Lower leg skin (tissue), 4 donors: ENCODE data around the gene CAMSAP2. TPM values are rescaled to one million over a fixed set of nuclear protein-coding genes. Genes with fewer than 3 reads are reported as not detected.
A peak's percentile ranks its signal among the peaks of the same experiment; 100 is the strongest.

Source experiments
- DNase-seq, 2 donors: peaks; one replicate each; pipeline ENCODE4 v3.0.0-alpha.2; 2019; ENCODE audit warnings: low spot score in 2 of 2
- H3K4me3 ChIP-seq: fragments of 200-600 bp; sonication (generic); 2 replicates; pipeline ENCODE4 v1.5.1; 2017; ENCODE audit warnings: mild to moderate bottlenecking, low read depth; ENCODE audit not compliant: poor library complexity, severe bottlenecking
- POLR2A ChIP-seq, 2 donors: fragments of 450-650 bp; IDR thresholded peaks; one replicate each; pipeline ENCODE4 v1.6.1; 2016 to 2017; ENCODE audit warnings: antibody characterized with exemption in 2 of 2, mild to moderate bottlenecking in 1 of 2, moderate library complexity in 1 of 2
- WGBS, 2 donors: methylation state at CpG; one replicate each; pipeline ENCODE4 v1.1.5; 2018; 5-methylcytosine and 5-hydroxymethylcytosine counted together
- intact Hi-C: fragments of 100-400 bp; cut with DNase I; formaldehyde crosslinking; loops from one replicate; pipeline ENCODE4 v1.15.0; 2023; ENCODE audit warnings: low total_unique reads
- total RNA-seq, 4 donors: library from RNA; depleted of rRNA; stranded (reverse); fragments of >200 nt; gene quantifications; one replicate each; pipeline ENCODE4 v1.1.0, GENCODE V29; 2016
- TF ChIP-seq, protein P1 (sequence below), 3 donors: fragments of 450-650 bp; IDR thresholded peaks; one replicate each; pipeline ENCODE4 v1.5.1; 2016; ENCODE audit warnings: antibody characterized with exemption in 3 of 3, mild to moderate bottlenecking in 3 of 3, moderate library complexity in 2 of 3

Gene CAMSAP2
- total RNA-seq, 4 donors from 2014 or later = 22.5 to 41.3 (median 36.1) TPM

DNA sequence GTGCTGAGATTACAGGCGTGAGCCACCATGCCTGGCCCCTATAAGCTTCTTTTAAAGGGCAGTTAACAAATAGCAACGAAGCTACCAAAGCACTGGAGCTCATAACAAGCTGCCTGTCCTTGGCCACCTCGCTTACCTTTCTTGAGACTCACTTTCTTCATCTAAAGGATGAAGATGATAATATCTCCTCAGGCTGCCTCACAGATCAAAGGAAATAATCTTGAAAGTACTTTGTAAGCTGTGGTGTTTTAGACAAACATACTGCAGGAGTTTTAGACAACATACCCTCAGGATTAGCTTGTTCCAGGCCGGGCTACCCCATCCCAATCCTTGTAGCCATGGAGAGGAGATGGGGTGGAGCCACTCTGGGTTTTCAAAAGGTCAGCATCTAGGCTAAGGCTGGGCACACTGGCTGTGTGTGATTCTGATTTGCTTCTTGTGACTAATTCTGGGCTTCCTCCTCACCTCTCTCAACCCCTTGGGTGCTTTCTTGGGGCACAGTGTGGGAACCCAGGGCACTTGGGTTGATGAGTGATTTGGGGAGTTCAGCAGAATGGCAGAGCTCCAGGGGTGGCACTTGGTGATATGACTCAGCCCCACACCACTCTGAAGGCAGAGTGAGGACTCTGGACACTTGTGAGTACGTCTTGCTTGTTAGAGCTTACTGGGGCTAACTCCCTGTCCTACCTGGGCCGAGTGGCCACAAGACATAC, 139.3 kb downstream of the CAMSAP2 start:
- DNase-seq = peak in 1 of 2 donors; percentile 54
- no peak overlapping the region for H3K4me3 ChIP-seq
- intact Hi-C loops = no loop called here
- WGBS, 2 donors = 71 to 80% methylated on average over 6 of the region's 6 CpGs
- no peak for TF ChIP-seq POLR2A (IDR thresholded peaks at IDR 0.05)
- TF ChIP-seq, protein P1, sequence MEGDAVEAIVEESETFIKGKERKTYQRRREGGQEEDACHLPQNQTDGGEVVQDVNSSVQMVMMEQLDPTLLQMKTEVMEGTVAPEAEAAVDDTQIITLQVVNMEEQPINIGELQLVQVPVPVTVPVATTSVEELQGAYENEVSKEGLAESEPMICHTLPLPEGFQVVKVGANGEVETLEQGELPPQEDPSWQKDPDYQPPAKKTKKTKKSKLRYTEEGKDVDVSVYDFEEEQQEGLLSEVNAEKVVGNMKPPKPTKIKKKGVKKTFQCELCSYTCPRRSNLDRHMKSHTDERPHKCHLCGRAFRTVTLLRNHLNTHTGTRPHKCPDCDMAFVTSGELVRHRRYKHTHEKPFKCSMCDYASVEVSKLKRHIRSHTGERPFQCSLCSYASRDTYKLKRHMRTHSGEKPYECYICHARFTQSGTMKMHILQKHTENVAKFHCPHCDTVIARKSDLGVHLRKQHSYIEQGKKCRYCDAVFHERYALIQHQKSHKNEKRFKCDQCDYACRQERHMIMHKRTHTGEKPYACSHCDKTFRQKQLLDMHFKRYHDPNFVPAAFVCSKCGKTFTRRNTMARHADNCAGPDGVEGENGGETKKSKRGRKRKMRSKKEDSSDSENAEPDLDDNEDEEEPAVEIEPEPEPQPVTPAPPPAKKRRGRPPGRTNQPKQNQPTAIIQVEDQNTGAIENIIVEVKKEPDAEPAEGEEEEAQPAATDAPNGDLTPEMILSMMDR (IDR thresholded peaks at IDR 0.05) = no peak

DNA sequence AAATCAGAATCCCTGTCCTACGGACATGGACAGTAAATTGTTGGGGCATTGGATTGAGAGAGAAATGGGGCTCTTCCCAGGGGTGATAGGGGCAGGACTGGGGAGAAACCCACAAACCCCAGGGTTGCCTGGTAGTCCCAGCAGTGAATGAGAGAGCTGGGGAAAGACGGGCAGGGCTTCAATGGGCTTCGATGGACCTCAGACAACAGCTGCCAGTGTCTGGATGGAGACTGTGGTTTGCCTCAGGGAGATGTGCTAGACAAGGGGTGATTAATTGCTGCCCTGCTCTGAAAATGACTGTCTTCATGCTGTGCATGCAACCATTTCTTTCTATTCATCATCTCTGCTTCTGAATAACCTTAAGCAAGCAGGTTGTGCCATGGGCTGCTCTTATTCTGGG, 141.5 kb downstream of the CAMSAP2 start:
- H3K4me3 ChIP-seq = no peak overlapping the region
- TF ChIP-seq POLR2A (IDR thresholded peaks at IDR 0.05) = no peak
- TF ChIP-seq, protein P1 (IDR thresholded peaks at IDR 0.05) = no peak
- intact Hi-C loops = no loop called here
- WGBS, 2 donors = 57 to 79% methylated on average over 3 of the region's 3 CpGs
- DNase-seq = peak; percentile 10 to 39

DNA sequence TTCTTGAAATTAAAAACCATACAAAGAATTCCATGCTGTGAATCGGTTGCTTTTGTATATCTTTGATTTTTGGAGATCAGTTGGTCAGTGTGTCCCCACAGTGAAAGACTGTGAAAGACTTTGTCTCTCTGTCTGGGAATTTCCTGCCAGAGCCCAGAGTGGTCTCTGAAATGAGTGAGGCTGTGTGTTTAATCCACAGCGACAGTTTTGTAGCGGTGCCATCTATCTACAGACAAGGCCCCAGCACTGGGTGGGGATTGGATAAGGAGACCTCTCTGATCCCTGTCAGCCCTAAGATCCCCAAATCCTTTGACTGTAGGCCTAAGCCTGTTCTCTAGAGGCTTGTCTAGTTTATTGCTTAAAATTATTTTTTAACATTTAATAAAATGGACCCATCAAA, 144.4 kb downstream of the CAMSAP2 start:
- DNase-seq = peak in 1 of 2 donors; percentile 58
- no peak for TF ChIP-seq POLR2A (IDR thresholded peaks at IDR 0.05)
- TF ChIP-seq, protein P1 (IDR thresholded peaks at IDR 0.05) = no peak
- WGBS, 2 donors = 83 to 97% methylated on average over 3 of the region's 3 CpGs
- H3K4me3 ChIP-seq = no peak overlapping the region
- intact Hi-C loops = no loop called here

DNA sequence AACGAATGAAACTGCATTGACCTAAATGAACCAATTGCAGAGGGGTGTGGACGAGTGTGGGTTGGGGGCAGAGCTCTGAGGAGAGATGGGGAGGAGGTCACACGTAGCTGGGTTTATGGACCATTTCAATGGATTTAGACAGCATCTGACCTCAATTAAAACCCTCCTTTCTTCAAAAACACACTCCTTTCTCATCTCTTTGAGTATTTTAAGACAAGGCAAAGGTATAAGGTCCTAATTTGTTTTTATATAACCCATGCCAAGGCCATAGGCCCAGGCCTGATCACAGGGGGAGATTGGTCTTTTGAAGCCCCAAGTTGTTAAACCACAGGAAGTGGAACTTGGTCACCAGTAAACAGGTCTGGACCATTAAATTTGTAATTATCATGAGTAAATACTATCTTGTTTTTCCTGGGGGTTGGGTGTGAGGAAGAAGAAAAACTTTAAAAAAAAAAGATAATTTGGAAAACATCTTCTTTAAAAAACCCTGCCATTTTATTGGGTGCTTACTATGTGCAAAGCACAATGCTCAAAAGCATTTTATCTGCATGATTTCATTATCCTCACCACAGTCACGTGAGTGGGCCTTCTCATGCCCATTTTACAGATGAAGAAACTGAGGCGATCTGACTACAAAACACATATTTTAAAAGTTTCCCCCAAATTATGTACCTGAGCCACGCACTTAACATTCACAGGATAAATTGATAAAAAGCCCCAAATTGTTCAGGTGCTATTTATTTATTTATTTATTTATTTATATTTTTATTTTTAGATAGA, 147.1 kb downstream of the CAMSAP2 start:
- TF ChIP-seq, protein P1 (IDR thresholded peaks at IDR 0.05) = no peak
- no peak for TF ChIP-seq POLR2A (IDR thresholded peaks at IDR 0.05)
- WGBS, 2 donors = 92 to 95% methylated on average over 6 of the region's 6 CpGs
- no peak overlapping the region for H3K4me3 ChIP-seq
- intact Hi-C loops = no loop called here
- peak in 1 of 2 donors; percentile 6 for DNase-seq

DNA sequence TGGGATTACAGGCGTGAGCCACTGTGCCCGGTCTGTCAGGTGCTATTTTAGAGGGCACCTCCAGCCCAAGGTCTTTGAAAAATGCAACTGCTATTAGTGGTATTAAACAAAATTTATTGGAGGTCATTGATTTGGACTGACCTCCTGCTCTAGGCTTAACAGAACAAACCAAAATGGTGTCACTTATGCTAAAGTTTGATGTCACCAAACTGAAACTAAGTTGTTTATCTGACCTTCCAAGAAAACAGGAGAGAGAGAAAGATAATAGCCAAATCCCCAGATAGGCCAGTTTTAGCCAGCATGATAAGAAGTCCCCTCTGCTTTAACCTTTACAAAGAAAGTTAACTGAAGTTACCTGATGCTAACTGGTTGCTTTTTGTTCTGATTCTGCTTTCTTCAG, 147.9 kb downstream of the CAMSAP2 start:
- no peak overlapping the region for H3K4me3 ChIP-seq
- no peak for TF ChIP-seq POLR2A (IDR thresholded peaks at IDR 0.05)
- TF ChIP-seq, protein P1 (IDR thresholded peaks at IDR 0.05) = no peak
- intact Hi-C loops = no loop called here
- 92 to 96% methylated on average over 2 of the region's 2 CpGs for WGBS, 2 donors
- no peak for DNase-seq
